GM21515 (cell line): ENCODE results near the gene HOXB2.

Experiments
- ATAC-seq: cut with Tn5 transposase; IDR thresholded peaks from one replicate; pipeline ENCODE4 v1.9.1; 2021; ENCODE audit not compliant: unreplicated experiment

HOXB2 gene

GRCh38 chr17:48579471-48579759 is 34.5 kb upstream of the HOXB2 start:
- ATAC-seq = no peak

- no peak for ATAC-seq
Measured at GRCh38 chr17:48578616-48579470, 33.9 kb upstream of the HOXB2 start.

GRCh38 chr17:48577946-48578615 is 33.2 kb upstream of the HOXB2 start, which contains the start of gene HOXB4:
HOXB4 (minus strand) TSS chr17:48578350; CDS start chr17:48578319, 31 bp downstream.
- ATAC-seq = no peak

GRCh38 chr17:48577330-48577945 is 32.5 kb upstream of the HOXB2 start:
- no peak for ATAC-seq

- ATAC-seq = no peak
Measured at GRCh38 chr17:48576479-48577309, 31.8 kb upstream of the HOXB2 start.

- ATAC-seq = no peak
Measured at GRCh38 chr17:48575673-48576478, 31.0 kb upstream of the HOXB2 start.

GRCh38 chr17:48575066-48575582 is 30.2 kb upstream of the HOXB2 start:
- ATAC-seq = no peak

GRCh38 chr17:48574505-48575065 is 29.7 kb upstream of the HOXB2 start:
- no peak for ATAC-seq

GRCh38 chr17:48571826-48572417 is 27.0 kb upstream of the HOXB2 start:
- no peak for ATAC-seq

- ATAC-seq = no peak
Measured at GRCh38 chr17:48571024-48571818, 26.3 kb upstream of the HOXB2 start.

GRCh38 chr17:48570325-48571023 is 25.6 kb upstream of the HOXB2 start:
- ATAC-seq = no peak

GRCh38 chr17:48569674-48570324 is 24.9 kb upstream of the HOXB2 start:
- no peak for ATAC-seq

GRCh38 chr17:48569240-48569582 is 24.3 kb upstream of the HOXB2 start:
- ATAC-seq = no peak

- ATAC-seq = no peak
Measured at GRCh38 chr17:48568499-48569239, 23.8 kb upstream of the HOXB2 start.

GRCh38 chr17:48567646-48568354 is 22.9 kb upstream of the HOXB2 start:
- ATAC-seq = no peak

- no peak for ATAC-seq
Measured at GRCh38 chr17:48567209-48567608, 22.3 kb upstream of the HOXB2 start.
